Measurements from ENCODE around the gene TRIM66. TPM values are rescaled to one million over a fixed set of nuclear protein-coding genes. Genes with fewer than 3 reads are reported as not detected.

TRIM66 gene, protein sequence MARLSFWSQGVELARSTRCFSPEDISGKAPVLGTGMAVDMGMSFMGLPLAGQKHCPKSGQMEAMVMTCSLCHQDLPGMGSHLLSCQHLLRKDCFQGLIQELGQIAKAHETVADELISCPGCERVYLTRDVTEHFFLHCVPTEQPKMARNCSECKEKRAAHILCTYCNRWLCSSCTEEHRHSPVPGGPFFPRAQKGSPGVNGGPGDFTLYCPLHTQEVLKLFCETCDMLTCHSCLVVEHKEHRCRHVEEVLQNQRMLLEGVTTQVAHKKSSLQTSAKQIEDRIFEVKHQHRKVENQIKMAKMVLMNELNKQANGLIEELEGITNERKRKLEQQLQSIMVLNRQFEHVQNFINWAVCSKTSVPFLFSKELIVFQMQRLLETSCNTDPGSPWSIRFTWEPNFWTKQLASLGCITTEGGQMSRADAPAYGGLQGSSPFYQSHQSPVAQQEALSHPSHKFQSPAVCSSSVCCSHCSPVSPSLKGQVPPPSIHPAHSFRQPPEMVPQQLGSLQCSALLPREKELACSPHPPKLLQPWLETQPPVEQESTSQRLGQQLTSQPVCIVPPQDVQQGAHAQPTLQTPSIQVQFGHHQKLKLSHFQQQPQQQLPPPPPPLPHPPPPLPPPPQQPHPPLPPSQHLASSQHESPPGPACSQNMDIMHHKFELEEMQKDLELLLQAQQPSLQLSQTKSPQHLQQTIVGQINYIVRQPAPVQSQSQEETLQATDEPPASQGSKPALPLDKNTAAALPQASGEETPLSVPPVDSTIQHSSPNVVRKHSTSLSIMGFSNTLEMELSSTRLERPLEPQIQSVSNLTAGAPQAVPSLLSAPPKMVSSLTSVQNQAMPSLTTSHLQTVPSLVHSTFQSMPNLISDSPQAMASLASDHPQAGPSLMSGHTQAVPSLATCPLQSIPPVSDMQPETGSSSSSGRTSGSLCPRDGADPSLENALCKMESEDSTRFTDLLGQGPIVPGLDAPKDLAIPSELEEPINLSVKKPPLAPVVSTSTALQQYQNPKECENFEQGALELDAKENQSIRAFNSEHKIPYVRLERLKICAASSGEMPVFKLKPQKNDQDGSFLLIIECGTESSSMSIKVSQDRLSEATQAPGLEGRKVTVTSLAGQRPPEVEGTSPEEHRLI (N-terminal part only)
- total RNA-seq (2022; extraction: Qiagen RNA extraction; ENCODE audit: low read depth), result 1.5 to 2.7 TPM (median 1.6 TPM) in 5 replicates

DNA sequence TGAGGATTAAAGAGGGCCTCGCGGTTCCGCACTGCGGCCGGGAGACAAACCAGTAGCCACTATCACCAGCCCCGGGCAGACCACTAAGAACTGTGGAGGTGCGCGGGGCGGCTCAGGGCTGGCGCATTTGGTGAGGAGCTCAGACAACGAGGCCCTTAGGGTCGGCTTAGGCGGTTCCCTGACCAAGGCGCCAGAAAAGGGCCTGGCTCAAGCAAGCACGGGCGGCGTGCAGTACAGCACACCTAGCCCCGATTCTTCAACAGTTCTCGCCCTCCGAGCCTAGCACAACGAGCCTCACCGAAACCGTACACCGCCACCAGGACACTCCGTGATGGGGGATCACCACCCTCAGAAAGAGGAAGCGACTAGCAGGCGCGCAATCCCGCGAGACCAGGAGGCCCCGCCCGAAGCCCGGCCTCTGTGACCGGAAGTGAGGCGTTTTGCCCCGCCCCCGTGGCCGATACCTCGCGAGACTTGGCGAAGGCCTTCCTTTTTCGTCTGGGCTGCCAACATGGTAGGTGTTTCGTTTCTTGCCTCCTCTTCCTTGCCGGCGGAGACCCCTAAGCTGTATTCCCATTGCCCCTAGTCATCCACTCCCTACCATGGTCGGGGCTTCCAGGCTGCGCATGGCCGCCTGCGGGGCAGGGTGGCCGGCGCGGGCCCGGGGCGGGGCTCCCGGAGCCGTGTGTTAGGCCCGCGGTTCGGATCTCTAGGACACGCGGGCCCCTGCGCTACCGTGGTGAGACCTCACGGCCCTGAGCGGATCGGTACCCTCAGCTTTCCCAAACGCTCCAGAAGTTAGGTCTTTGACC lies at the start of gene TRIM66, which contains the start of gene RPL27A:
Gene TRIM66 (minus strand): TSS at position 363 of the 812 bp plus-strand sequence. CDS start 10,391 bp downstream, outside the sequence.
Gene RPL27A (plus strand): TSS at position 490 of the 812 bp plus-strand sequence. CDS start 22 bp downstream, at position 512.

GRCh38 chr11:8593935-8594909 lies 88.2 kb downstream of the TRIM66 start, which contains the start of gene STK33:
Gene STK33 (minus strand): TSS chr11:8594228. CDS start chr11:8474905, 119,323 bp downstream.

Other genes with a start within 250 kb of the TRIM66 start
- gene STK33, start 88.4 kb downstream of the TRIM66 start, total RNA-seq (2022; extraction: Qiagen RNA extraction; ENCODE audit: low read depth), result 3.8 to 4.9 TPM (median 4.4 TPM) in 5 replicates
- 2,543 to 2,827 TPM (median 2,621 TPM) in 5 replicates for gene RPL27A, start 127 bp upstream of the TRIM66 start, total RNA-seq (2022; extraction: Qiagen RNA extraction; ENCODE audit: low read depth)
- gene AKIP1, start 228.5 kb upstream of the TRIM66 start, total RNA-seq (2022; extraction: Qiagen RNA extraction; ENCODE audit: low read depth), result 35.9 to 46.5 TPM (median 42.9 TPM) in 5 replicates

Measured in A549 treated with GW870086 at 1 μM for 4 hours (cell line).